Breast epithelium (tissue), 4 donors: ENCODE measurements around the gene UBN2. TPM values are rescaled to one million over a fixed set of nuclear protein-coding genes. Genes with fewer than 3 reads are reported as not detected.
"Not testable (repeated sequence)": the region's sequence is repeated elsewhere in the genome, so short reads cannot be mapped to it uniquely, and the experiment has no call there.

Experiments
- DNase-seq, 2 donors: peaks; one replicate each; pipeline ENCODE4 v3.0.0-alpha.2; 2019; ENCODE audit warnings: low spot score in 2 of 2
- H3K27ac ChIP-seq, 2 donors: fragments of 200-600 bp; sonication (generic) in 1 of 2; one replicate each; pipeline ENCODE4 v1.5.1; 2016 to 2019; ENCODE audit warnings: mild to moderate bottlenecking in 1 of 2
- H3K27me3 ChIP-seq, 2 donors: fragments of 200-600 bp; sonication (generic) in 1 of 2; one replicate each; pipeline versions ENCODE4 v1.5.1 to v1.6.0; 2017 to 2019; ENCODE audit warnings: control low read depth in 1 of 2, mild to moderate bottlenecking in 1 of 2
- H3K36me3 ChIP-seq: fragments of 200-600 bp; one replicate; pipeline ENCODE4 v1.5.1; 2019
- H3K4me1 ChIP-seq, 2 donors: fragments of 200-600 bp; sonication (generic); one replicate each; pipeline ENCODE4 v1.5.1; 2016 to 2019; ENCODE audit warnings: control low read depth in 1 of 2
- H3K4me3 ChIP-seq, 3 donors: fragments of 200-600 bp; sonication (generic); 1 replicate in 2 of 3; 2 replicates in 1 of 3; pipeline ENCODE4 v1.5.1; 2016 to 2019; ENCODE audit warnings: mild to moderate bottlenecking in 3 of 3, moderate library complexity in 2 of 3
- H3K9me3 ChIP-seq, 2 donors: fragments of 200-600 bp; sonication (generic) in 1 of 2; one replicate each; pipeline ENCODE4 v1.5.1; 2016 to 2019; ENCODE audit warnings: control low read depth in 1 of 2
- POLR2A ChIP-seq: fragments of 450-650 bp; IDR thresholded peaks from one replicate; pipeline ENCODE4 v1.6.1; 2016; ENCODE audit warnings: antibody characterized with exemption, mild to moderate bottlenecking, moderate library complexity
- POLR2AphosphoS5 ChIP-seq, 3 donors: sonication (generic); formaldehyde crosslinking; IDR thresholded peaks; one replicate each; pipeline ENCODE4 v1.6.1; 2017; ENCODE audit warnings: antibody characterized with exemption in 3 of 3
- intact Hi-C: fragments of 100-400 bp; cut with DNase I; formaldehyde crosslinking; loops from one replicate; pipeline ENCODE4 v1.15.1; 2023; ENCODE audit warnings: low total_unique reads
- total RNA-seq, 3 donors: library from RNA; depleted of rRNA; stranded (reverse); fragments of >200 nt; gene quantifications; one replicate each; pipeline ENCODE4 v1.1.0, GENCODE V29; 2016
- TF ChIP-seq, protein P1 (sequence below), 3 donors: fragments of 450-650 bp; IDR thresholded peaks; one replicate each; pipeline ENCODE4 v1.5.1; 2016 to 2017; ENCODE audit warnings: antibody characterized with exemption in 3 of 3, mild to moderate bottlenecking in 3 of 3, moderate library complexity in 3 of 3

Gene UBN2
- total RNA-seq, 3 donors from 2014 or later, result 12.8 to 26.8 (median 20.0) TPM

DNA sequence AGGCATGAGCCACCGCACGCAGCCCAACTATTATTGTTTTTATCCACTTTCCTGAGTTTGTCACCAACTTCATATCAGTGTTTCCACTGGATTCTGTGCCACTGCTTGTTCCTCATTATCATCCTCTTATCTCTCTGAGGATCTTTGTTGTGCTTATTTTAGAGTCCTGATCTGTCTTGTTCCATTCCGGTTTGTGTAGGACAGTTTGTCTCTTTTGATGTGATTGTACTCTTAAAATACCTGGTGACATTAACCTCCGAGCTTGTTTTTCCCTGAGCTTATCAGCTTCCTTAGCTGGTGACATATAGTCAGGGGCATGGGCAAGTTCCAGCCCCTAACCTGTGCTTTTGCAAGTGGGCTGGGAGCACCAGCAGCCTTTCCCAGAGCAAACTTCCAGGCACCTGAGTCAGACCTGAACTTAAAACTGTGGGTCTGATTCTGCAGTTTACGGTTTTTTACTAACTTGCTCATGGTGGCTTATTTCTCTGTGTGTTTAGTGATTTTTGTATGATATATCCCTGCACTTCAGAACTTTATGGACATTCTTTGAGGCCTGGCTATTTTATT, 87.0 kb downstream of the UBN2 start:
- Histone ChIP-seq H3K27me3 (no peaks in the 10 kb centered on the region), H3K36me3 (no peaks in the 10 kb centered on the region), H3K9me3 (no peaks in the 10 kb centered on the region), H3K4me3 (no peak overlapping the region), H3K27ac (no peak overlapping the region), H3K4me1 (no peaks in the 10 kb centered on the region)
- DNase-seq, result no peak
- TF ChIP-seq, protein P1, sequence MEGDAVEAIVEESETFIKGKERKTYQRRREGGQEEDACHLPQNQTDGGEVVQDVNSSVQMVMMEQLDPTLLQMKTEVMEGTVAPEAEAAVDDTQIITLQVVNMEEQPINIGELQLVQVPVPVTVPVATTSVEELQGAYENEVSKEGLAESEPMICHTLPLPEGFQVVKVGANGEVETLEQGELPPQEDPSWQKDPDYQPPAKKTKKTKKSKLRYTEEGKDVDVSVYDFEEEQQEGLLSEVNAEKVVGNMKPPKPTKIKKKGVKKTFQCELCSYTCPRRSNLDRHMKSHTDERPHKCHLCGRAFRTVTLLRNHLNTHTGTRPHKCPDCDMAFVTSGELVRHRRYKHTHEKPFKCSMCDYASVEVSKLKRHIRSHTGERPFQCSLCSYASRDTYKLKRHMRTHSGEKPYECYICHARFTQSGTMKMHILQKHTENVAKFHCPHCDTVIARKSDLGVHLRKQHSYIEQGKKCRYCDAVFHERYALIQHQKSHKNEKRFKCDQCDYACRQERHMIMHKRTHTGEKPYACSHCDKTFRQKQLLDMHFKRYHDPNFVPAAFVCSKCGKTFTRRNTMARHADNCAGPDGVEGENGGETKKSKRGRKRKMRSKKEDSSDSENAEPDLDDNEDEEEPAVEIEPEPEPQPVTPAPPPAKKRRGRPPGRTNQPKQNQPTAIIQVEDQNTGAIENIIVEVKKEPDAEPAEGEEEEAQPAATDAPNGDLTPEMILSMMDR (IDR thresholded peaks at IDR 0.05), result no peak
- no peak for TF ChIP-seq POLR2A
- no peak for TF ChIP-seq POLR2AphosphoS5 (IDR thresholded peaks at IDR 0.05)
- intact Hi-C loops, result no loop called here

DNA sequence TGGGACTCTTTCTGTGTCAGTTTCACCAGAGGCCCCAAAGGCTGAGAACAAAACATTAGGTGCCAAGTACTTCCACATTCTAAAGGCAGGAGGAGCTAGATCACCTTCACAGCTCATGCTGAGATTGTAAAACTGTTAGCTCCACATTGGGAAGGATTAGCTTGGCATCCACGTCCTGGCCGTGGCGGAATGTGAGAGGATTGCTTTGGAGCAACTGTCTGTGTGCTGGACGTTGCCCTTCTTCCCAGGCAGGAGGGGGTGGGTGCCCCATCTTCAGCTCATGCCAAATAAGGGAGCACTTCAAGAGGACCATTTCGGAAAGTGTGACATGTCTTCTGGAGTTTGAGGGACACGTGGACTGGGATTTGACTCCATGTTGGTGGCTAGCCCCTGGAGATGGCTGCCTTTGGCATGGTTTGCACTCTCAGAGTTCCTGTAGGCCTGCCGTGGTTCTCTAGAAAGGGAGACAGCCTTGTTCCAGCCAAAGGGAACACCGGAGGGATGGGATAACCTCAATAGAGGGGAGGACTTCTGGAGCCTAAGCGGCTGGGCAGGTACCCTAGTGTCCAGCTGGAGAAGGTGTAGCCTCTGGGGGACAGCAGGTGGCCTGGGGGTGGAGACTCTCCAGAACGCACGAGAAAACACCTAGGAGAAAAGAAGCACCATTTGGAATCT, 90.2 kb downstream of the UBN2 start:
- Histone ChIP-seq H3K4me3 (no peak overlapping the region), H3K27ac (no peak overlapping the region), H3K4me1 (no peaks in the 10 kb centered on the region), H3K36me3 (no peaks in the 10 kb centered on the region), H3K9me3 (no peaks in the 10 kb centered on the region), H3K27me3 (no peaks in the 10 kb centered on the region)
- no peak for DNase-seq
- TF ChIP-seq POLR2A, result no peak
- TF ChIP-seq, protein P1 (IDR thresholded peaks at IDR 0.05), result no peak
- TF ChIP-seq POLR2AphosphoS5 (IDR thresholded peaks at IDR 0.05), result no peak
- intact Hi-C loops, result no loop called here

- H3K27ac ChIP-seq, H3K4me1 ChIP-seq, H3K27me3 ChIP-seq, H3K4me3 ChIP-seq, DNase-seq, H3K36me3 ChIP-seq, intact Hi-C loops, H3K9me3 ChIP-seq: not testable (repeated sequence)
Observed at GRCh38 chr7:139324709-139325108, 93.7 kb downstream of the UBN2 start.

- Histone ChIP-seq H3K27me3 (no peaks in the 10 kb centered on the region), H3K4me1 (no peaks in the 10 kb centered on the region), H3K36me3 (no peaks in the 10 kb centered on the region), H3K4me3 (no peak overlapping the region), H3K27ac (no peak overlapping the region), H3K9me3 (no peaks in the 10 kb centered on the region)
- intact Hi-C loops, result no loop called here
- no peak for DNase-seq
- TF ChIP-seq POLR2AphosphoS5 (IDR thresholded peaks at IDR 0.05), result no peak
- TF ChIP-seq, protein P1 (IDR thresholded peaks at IDR 0.05), result no peak
- no peak for TF ChIP-seq POLR2A
Observed at GRCh38 chr7:139328375-139328774, 97.3 kb downstream of the UBN2 start.

- no peak for TF ChIP-seq POLR2AphosphoS5 (IDR thresholded peaks at IDR 0.05)
- TF ChIP-seq POLR2A, result no peak
- TF ChIP-seq, protein P1 (IDR thresholded peaks at IDR 0.05), result no peak
- Histone ChIP-seq H3K27me3 (no peaks in the 10 kb centered on the region), H3K27ac (no peak overlapping the region), H3K4me3 (no peak overlapping the region), H3K9me3 (no peaks in the 10 kb centered on the region), H3K36me3 (no peaks in the 10 kb centered on the region), H3K4me1 (no peaks in the 10 kb centered on the region)
- no peak for DNase-seq
- intact Hi-C loops, result no loop called here
Observed at GRCh38 chr7:139329119-139329518, 98.1 kb downstream of the UBN2 start.
